NCI-H128 (cell line): ENCODE results near the gene PIEZO1.
"Not testable (repeated sequence)": the region's sequence is repeated elsewhere in the genome, so short reads cannot be mapped to it uniquely, and the experiment has no call there.

Experiments used
- DNase-seq: peaks from one replicate; lab custom pipeline; 2025; ENCODE audit not compliant: unreplicated experiment; lab: John Stamatoyannopoulos, UW

PIEZO1 gene

GRCh38 chr16:88671806-88672205 lies 113.2 kb downstream of the PIEZO1 start:
- no peak for DNase-seq

- no peak for DNase-seq
Observed at GRCh38 chr16:88669980-88670379, 115.0 kb downstream of the PIEZO1 start.

- DNase-seq: not testable (repeated sequence)
Observed at GRCh38 chr16:88669493-88669892, 115.5 kb downstream of the PIEZO1 start.

- DNase-seq: no peak
Observed at GRCh38 chr16:88667461-88667860, 117.6 kb downstream of the PIEZO1 start.

- no peak for DNase-seq
Observed at GRCh38 chr16:88665570-88665969, 119.5 kb downstream of the PIEZO1 start.
